DMS 273 (cell line): Measurements from ENCODE around the gene FAM184A.

Source experiments
- DNase-seq: peaks from one replicate; lab custom pipeline; 2025; ENCODE audit not compliant: unreplicated experiment; lab: John Stamatoyannopoulos, UW

The FAM184A gene

DNA sequence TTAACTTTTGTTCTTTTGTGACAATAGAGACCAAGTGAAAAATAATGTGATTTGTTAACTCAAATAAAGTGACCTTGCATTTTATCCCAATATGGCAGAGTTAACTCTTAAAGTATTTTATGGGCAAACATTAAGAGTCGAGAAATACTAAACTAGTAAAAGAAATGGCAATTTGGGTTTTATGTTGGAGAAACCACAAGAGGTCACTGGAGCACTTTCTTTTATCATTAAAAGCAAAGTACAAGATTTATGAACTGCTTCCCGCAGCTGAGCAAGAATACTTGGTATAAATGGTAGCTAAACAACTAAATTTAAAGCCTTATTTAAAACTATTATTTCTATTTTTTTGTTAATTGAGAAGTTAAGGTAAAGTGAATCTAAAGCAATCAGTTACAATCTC lies 110.0 kb downstream of the FAM184A start:
- peak; percentile 58 for DNase-seq

DNA sequence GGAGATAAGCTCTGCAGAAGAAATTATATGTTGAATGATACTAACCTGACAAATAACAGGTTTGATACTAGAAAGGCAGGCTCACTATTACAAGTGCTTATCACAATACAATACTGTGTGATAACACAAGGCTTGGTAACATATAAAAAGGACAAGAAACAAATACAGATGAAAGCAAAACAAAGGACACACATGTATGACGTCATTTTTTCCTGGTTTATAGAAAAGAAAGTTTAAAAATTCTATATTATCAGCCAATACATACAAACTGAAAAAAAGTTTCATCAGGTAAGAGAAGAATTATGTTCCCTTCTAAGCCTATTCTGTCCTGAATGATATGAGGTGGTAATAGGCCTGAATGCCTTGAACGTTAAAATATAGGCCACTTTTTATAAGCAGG lies 111.2 kb downstream of the FAM184A start:
- DNase-seq: no peak

DNA sequence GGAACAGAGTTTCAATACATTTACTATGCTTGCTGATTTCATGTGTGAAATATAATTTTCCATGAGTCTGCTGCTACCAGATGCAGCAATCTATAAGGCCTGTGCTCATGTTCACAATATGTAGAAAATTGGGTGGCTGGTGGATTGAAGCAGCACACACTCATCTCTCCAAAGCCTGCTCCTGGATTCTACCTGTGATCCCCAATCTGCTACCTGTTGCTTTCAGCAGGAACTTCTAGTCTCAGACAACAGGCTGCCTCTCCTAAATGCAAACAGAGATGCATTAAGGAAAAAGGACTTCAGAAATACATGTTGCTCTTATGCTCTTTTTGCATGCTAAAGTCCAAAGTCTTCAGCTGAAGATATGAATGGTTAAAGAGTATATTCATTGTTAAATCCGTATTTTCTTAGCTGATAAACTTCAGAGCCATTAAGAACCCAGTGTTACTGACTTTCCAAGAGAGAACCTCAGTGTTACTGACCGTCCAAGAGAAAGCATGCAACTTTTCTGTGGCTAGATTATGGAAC lies 112.6 kb downstream of the FAM184A start:
- no peak for DNase-seq

DNA sequence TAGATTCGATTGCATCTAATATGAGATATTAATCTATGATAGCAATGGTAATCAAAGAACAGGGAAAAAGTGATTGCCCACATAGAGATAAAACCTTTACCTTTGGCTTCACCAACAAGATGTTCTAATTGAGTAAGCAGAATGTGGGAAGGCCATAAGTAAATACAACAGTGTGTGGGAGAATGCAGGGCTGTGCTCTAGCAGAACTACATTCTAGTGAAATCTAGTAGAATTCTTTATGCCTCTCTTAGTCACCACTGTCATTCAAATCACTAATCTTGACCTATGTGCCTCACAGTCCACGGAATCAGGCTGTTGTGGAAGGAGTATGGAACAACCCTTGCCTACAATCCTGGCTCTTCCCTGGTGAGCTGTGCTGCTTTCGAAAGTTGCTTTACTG lies 113.1 kb downstream of the FAM184A start:
- DNase-seq: no peak

DNA sequence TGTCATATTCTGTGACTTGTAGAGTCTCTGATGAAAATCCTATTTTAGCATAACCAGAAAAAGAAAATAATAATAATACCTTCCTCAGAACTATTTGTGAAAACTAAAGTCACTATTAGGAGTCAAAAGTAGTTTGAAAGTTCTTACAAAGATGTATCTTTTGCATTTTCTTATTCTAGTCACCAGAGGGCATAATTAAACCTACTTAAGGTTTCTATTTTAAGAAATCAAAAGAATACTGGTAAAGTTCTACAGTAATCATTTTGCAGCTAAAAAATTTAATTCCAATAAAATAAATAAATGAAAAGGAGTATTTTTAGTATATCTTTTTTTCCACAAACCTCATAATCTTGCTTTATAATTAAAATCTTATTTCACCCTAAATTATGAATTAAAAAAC lies 115.5 kb downstream of the FAM184A start:
- peak; percentile 24 for DNase-seq

DNA sequence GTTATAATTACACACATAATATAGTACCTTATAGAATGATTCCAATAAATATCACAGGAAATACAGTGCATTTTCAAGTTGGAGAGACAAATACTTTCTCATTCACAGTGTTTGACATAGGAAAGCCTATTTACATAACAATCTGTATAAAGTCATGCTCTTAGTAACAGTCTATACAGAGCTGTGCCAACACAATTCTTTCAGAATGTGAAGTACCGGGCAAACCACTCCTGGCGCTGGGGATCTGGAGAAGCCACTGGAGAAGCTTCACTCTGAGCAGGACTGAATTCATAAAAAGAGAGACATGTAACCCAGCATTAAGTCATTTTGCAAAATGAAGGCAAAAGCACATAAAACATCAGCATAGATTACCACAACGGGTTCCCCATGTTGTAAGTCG lies 118.6 kb downstream of the FAM184A start:
- DNase-seq: no peak

DNA sequence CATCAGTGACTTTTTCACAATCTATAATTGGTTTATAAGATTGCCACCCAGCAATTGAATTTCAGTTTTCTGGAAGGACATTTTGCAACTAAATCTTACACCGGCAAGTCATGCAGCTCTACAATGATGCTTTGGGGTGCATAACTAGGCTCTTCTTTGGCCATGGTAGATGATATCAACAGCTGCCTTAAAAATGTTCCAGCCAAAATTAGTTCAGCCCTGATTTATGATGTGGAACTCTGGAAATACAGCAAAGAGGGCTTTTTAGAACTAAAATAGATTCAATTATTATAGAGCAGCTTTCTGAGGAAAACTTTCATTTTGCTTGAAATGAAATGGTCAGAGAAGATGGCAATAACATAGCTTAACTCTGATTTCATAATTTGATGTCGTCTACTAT lies 125.1 kb downstream of the FAM184A start:
- no peak for DNase-seq

DNA sequence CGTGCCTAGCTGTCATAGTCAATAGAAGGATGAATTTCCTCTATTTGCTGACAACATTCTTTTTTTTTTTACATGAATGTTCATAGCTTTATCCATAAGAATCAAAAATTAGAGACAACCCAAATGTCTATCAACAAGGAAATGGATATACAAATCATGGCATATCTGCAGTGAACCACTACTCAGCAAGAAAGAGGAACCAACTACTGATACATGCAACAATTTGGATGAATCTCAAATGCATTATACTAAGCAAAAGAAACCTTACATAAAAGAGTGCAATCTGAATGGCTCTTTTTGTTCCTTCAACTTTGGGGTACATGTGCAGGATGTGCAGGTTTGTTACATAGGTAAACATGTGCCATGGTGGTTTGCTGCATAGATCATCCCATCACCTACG lies 125.8 kb downstream of the FAM184A start:
- no peak for DNase-seq

DNA sequence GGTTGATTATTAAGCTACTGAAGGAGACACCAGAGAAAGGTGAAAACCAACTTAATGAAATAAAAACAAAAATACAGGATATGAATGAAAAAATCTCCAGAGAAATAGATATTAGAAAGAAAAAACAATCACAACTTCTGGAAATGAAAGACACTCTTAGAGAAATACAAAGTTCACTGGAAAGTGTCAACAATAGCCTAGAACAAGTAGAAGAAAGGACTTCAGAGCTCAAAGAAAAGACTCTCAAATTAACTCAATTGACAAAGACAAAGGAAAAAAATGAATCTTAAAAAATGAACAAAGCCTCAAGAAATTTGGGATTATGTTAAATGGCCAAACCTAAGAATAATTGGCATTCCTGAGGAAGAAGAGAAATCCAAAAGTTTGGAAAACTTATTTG lies 133.2 kb downstream of the FAM184A start:
- DNase-seq: no peak

DNA sequence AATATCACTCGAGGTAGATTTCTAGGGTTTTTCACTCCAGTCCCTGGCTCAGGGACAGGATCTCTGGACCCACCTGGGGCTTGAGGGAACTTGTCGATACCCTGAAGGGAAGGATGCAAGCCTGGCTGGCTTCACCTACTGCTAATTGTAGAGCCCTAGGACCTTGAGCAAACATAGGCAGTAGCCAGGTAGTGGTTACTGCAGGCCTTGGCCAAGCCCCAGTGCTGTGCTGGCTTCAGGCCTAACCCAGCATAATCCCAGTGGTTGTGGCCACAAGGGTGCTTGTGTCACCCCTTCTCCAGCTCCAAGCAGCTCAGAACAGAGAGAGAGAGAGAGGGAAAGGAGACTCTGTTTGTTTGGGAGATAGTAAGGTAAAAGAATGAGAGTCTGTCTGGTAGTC lies 137.7 kb downstream of the FAM184A start:
- peak; percentile 6 for DNase-seq

DNA sequence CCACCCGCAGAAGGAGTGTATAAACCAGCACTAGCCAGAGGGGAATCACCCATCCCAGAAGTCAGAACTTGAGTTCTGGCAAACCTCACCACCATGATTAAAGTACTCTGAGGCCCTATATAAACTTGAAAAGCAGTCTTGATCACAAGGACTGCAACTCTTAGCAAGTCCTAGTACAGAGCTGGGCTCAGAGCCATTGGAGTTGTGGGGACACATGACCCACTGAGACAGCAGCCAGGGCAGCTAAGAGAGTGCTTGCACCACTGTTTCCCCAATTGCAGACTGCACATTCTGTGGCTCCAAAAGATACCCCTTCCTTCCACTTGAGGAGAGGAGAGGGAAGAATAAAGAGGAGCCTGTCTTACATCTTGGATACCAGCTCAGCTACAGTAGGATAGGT lies 138.8 kb downstream of the FAM184A start:
- DNase-seq: no peak

DNA sequence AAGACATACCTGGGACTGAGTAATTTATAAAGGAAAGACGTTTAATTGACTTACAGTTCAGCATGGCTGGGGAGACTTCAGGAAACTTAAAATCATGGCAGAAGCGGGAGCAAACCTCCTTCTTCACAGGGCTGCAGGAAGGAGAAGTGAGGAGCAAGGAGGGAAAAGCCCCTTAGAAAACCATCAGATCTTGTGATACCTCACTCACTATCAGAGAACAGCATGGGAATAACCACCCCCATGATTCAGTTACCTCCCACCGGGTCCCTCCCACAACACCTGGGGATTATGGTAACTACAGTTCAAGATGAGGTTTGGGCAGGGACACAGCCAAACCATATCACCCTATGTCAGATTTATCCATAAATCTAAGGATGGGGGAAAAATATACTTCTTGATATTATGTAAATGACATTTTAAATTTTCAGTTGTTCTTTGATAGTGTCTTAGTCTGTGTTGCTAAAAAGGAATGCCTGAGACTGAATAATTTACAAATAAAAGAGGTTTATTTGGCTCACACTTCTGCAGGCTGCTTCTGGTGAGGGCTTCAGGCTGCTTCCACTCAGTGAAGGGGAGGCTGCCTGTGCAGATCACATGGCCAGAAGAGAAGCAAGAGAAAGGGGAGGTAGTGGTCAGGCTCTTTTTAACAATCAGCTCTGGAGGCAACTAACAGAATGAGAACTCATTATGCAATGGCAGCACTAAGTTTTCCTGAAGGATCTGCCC lies 142.3 kb downstream of the FAM184A start:
- DNase-seq: no peak

DNA sequence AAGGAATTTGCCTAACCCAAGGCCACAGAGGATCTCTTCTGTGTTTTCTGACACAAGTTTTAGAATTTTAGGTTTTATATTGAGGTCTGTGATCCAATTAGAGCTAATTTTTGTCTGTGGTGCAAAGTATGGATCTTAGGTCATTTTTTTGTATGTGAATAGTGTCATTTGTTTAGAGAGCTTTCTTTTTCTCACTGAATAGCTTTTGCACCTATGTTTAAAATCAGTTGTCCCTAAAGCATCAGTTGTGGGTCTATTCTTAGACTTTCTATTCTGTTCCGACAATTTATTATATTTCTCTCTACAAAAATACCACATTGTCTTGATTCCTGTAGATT lies 143.2 kb downstream of the FAM184A start:
- no peak for DNase-seq

DNA sequence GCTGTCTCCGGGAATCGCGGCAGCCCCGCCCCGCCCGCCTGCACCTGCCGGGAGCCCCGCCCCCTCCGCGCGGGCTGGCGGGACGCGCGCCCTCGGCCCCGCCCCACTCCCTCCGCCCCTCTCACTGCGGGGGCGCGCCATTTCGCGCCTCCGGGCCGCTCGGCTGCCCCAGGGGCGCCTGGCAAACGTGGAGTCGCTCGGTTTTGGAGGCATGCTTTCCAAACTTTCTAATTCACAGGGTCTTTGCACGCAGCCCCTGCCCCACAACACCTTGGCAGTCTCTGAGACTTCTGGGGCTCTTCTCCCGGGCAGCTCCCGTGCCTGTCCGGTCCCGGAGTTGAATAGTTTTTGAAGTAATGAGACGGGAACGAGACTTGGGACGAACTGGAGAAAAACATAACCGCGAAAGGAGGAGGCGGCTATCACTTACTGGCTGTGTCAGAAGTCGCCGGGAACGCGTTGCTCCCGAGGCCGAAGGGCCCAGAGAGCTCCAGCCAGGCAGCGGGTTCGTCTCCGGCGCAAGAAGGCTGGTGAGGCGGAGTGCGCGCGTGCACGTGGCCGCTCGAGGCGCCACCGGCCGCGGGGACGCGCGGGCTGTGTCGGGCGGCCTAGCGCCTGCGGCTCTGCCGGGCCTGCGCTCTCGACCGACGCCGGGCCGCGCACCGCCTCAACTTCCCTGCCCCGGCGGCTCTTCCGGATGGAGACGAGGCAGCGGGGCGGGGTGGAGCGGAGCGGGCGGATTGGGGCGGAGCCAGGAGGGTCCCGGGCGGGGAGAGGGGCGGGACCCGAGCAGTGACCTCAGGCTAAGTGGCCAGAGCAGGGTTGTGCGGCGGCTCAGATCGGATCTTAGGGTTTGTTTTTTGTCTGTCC lies 143.8 kb downstream of the FAM184A start, which contains the start of gene MCM9:
Gene MCM9 (minus strand): TSS at position 699 of the 870 bp plus-strand sequence. CDS start 3,436 bp downstream, outside the sequence.
- DNase-seq: peak; percentile 98

DNA sequence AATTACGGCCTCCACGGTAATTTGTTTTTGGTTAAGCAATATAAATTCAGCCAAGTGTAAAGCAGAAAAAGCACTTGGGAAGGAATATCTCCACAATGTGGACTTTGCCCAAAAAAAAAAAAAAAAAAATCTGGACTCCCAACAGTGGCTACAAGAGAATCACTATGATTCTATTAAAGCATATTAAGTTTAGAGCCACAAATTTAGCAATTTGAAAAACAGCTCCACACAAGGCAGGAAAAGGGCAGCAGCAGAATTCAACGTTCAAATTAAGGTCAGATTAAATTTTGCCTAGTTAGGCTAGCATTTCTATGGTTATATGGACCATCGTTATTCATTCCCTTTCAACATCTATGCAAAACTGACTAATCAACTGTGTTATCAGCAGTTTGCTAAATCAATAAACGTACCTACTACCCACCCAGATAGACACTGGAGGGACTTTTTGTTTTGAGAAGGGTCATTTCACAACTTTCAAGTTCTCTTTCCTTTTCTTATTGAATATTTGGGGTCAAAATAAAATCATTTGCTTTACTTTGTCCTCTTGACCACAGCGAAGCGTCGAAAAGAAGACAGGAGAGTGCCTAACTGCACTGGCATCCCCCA lies 144.5 kb downstream of the FAM184A start:
- no peak for DNase-seq

DNA sequence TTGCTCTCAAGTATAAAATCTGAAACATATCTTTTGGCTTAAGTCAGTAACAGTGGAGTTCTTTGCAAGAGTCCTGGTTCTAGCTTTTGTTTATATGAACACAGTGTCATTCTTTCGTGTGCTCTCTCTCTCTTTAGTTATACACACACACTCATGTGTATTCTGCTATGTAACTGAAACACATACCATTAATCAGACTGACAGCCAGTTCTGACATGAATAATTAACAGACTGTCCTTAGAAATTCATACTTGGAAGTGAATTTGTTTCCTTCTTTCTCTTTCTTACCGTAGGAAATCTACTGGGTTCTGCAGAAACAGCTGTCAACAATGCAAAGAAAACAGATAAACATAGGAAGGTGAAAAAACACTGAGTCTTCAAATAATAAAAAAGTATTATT lies 146.0 kb downstream of the FAM184A start:
- DNase-seq: no peak

DNA sequence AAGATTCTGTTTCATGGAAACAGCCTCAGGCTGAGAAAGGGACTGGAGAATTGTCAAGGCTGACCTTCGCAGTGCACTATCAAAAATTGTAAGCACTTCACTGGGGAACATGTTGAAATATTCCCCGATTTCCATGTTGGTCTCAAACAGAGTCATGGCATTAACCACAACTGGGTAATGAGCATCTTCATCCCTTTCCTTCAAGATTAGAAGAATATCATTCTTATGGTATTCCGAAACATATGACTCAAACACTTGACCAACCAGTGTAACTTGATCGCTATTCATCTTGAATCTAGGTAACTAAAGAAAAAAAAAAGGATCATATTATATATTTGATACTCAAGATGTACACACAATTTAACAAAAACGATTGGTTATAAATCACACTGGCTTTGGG lies 147.0 kb downstream of the FAM184A start:
- no peak for DNase-seq

DNA sequence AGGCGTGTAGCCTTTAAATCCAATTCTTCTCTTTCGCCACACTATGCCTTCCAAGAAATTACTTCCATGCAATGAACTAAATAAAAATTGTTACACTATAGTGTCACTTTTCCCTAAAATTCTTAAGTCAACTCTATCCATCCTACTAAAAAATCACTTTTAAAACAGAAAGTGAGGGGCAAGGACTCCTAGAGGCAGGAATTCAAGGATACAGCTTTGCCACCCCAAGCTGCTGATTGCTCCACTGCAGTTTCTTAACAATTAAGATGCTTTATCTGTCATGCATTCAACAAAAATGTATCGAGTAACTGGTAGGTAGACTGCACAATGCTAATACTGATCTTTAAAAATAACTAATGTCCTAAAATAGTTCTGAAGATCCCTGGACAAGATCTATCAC lies 147.8 kb downstream of the FAM184A start:
- DNase-seq: no peak

DNA sequence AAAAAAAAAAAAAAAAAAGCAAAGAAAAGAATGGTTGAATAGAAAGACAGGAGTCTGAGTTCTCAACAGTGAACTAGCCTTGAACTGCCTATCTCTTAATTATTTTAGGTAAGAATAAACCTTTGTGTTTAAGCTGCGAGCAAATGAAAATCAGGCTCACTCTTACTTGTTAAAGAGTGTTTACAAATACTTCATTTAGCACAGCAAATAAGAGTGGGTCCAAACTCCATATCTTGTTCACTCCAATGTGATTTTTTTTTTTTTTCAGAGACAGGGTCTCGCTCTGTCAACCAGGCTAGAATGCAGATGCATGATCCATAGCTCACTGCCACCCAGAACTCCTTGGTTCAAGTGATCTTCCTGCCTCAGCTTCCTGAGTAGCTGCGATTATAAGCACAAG lies 155.4 kb downstream of the FAM184A start:
- DNase-seq: no peak

DNA sequence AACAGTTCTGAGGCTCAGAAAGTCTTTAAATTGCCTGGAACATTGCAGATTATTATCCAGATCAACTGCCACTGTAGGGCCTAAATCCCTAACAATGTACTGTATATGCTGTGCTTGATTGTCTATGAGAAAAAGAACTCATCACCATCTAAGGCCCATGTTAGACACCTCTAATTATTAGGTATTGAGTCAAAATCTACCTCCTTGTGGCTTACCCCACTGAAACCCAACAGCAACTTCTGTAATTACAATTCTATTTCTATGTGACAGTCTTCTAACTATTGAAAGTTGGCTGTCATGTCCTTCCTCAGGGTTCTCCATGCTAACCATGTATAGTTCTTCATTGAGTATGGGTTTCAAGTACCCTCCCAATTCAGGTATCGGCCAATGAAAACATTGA lies 157.4 kb downstream of the FAM184A start:
- DNase-seq: no peak

DNA sequence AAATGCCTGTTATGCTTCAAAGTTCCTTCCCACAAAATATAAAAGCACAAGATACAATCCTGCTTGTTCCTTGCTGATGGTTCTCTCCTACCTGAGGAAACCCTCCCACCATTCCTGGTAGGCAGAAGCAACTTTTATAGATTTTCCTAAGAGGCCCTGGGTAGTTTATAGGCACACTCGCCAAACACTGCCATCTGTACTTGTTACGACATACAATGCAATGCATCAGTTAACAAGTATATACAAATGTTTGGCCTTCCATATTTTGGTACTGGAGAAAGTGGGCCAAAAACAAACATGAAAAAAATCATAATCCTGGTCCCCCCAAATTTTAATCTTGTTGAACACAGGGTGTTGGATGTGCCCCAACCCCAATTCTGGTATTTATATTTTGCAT lies 160.1 kb downstream of the FAM184A start:
- peak; percentile 59 for DNase-seq
